ENCODE measurements around the gene MSN. TPM values are rescaled to one million over a fixed set of nuclear protein-coding genes. Genes with fewer than 3 reads are reported as not detected.
"Not testable (repeated sequence)": the region's sequence is repeated elsewhere in the genome, so short reads cannot be mapped to it uniquely, and the experiment has no call there.

The MSN gene
- total RNA-seq: 100 to 1,000 TPM; 494 to 502 TPM

DNA sequence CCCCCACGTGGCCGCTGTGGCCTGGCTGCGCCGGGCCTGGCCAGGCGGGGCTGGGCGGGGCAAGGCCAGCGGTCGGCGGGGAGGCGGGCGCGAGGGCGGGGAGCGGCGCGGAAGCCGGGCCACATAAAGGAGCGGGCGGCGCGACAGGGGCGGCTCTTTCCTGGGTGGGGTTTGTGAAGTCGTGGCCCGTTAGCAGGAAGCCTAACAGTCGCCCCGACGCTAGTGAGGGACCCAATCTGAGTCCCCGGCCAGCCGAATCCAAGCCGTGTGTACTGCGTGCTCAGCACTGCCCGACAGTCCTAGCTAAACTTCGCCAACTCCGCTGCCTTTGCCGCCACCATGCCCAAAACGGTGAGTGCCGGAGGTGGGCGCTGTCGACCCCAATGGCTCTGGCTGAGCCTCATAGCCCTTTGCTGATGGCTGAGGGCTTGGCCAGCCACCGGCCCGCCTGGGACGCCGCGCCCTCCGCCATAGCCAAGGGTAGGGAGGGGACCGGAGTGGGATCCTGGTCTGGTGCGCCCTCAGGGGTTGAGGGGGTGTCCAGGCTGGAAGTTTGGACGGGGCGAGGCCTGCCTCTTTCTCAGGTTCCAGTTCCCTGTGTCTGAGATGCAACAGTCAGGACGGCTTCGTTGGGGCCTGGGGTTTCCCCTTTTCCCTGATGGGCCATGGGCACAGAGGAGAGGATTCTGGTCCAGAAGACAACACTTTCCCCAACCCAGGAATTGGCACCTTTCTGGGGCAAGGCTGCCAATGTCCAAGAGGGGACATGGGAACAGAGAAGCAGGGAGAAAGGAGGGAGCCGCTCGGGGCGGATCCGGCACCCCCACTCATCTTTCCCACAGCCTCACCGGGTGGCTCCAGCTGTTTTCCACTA, at the start of gene MSN:
TSS of gene MSN (plus strand) at position 152 of the 874 bp plus-strand sequence. CDS start at position 340, 188 bp downstream.
- Mint-ChIP-seq H3K36me3 (peaks cover 41% of the 10 kb centered on the region), H3K27ac (peak within 1 kb of the TSS; percentile 97), H3K4me1 (ENCODE audit: low read depth) (peaks cover 29% of the 10 kb centered on the region), H3K9me3 (no peaks in the 10 kb centered on the region), H3K4me3 (peak within 1 kb of the TSS; percentile 93), H3K27me3 (no peaks in the 10 kb centered on the region)
- ChIA-PET POLR2A (interaction anchor here (0.7 to 1.8 kb wide), 16 partner anchors 9 to 72 kb away, joined by 3 to 11 read pairs (median 4); no protein-coding TSS in a partner anchor), CTCF (interaction anchor here (0.9 to 1.1 kb wide), 4 partner anchors 55 to 318 kb away, joined by 3 to 4 read pairs (median 3); no protein-coding TSS in a partner anchor)
- peak; percentile 86 for DNase-seq
- intact Hi-C loops (cut with micrococcal nuclease): loop anchor here (1.0 to 2.0 kb wide), 5 partner anchors 39 to 319 kb away; no protein-coding TSS in a partner anchor

DNA sequence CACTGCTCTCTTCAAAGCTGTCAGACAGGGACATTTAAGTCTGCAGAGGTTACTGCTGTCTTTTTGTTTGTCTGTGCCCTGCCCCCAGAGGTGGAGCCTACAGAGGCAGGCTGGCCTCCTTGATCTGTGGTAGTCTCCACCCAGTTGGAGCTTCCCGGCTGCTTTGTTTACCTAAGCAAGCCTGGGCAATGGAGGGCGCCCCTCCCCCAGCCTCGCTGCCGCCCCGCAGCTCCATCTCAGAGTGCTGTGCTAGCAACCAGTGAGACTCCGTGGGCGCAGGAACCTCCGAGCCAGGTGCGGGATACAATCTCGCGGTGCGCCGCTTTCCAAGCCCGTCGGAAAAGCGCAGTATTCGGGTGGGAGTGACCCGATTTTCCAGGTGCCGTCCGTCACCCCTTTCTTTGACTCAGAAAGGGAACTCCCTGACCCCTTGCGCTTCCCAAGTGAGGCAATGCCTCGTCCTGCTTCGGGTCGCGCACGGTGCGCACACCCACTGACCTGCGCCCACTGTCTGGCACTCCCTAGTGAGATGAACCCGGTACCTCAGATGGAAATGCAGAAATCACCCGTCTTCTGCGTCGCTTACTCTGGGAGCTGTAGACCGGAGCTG, 47.3 kb upstream of the MSN start:
- H3K27me3 Mint-ChIP-seq; DNase-seq; intact Hi-C loops (cut with micrococcal nuclease); H3K9me3 Mint-ChIP-seq; H3K27ac Mint-ChIP-seq; H3K4me1 Mint-ChIP-seq (ENCODE audit: low read depth); H3K36me3 Mint-ChIP-seq; CTCF ChIA-PET; H3K4me3 Mint-ChIP-seq; POLR2A ChIA-PET: not testable (repeated sequence)

- Mint-ChIP-seq H3K36me3 (peaks cover 2% of the 10 kb centered on the region), H3K27me3 (no peaks in the 10 kb centered on the region), H3K4me1 (ENCODE audit: low read depth) (no peaks in the 10 kb centered on the region), H3K9me3 (peaks cover 3% of the 10 kb centered on the region), H3K27ac (no peak overlapping the region), H3K4me3 (no peak overlapping the region)
- DNase-seq: no peak
- intact Hi-C loops (cut with micrococcal nuclease): no loop called here
- POLR2A ChIA-PET: no interaction called here
- CTCF ChIA-PET: no interaction called here
Measured at GRCh38 chrX:65630771-65631170, 36.7 kb upstream of the MSN start.

DNA sequence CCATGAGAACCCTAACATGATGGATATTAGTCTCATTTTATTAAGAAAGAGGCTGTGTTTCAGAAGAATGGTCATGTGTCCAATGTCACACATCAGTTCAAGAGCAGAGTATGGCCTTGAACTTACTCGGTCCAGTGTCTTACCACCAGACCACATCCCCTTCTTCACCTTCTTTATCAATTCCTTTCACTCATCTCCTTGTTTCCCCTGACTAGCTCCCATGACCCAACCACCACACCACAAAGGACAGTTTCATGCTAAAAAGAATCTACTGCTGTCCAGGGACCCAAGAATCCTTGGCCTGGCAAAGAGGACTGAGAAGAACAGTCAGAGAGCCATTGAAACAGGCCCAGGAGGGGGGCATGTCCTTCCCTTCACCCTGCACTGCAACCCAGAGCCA, 33.6 kb upstream of the MSN start:
- Mint-ChIP-seq H3K27me3 (no peaks in the 10 kb centered on the region), H3K36me3 (peaks cover 2% of the 10 kb centered on the region), H3K27ac (no peak overlapping the region), H3K9me3 (no peaks in the 10 kb centered on the region), H3K4me3 (no peak overlapping the region), H3K4me1 (ENCODE audit: low read depth) (no peaks in the 10 kb centered on the region)
- no peak for DNase-seq
- intact Hi-C loops (cut with micrococcal nuclease): no loop called here
- ChIA-PET POLR2A (no interaction called here), CTCF (no interaction called here)

GRCh38 chrX:65634732-65635131, 32.7 kb upstream of the MSN start:
- H3K36me3 Mint-ChIP-seq: no peaks in the 10 kb centered on the region
- no peak overlapping the region for H3K4me3 Mint-ChIP-seq
- no peak overlapping the region for H3K27ac Mint-ChIP-seq
- no peaks in the 10 kb centered on the region for H3K27me3 Mint-ChIP-seq
- no peaks in the 10 kb centered on the region for H3K4me1 Mint-ChIP-seq (ENCODE audit: low read depth)
- intact Hi-C loops (cut with micrococcal nuclease): no loop called here
- no peaks in the 10 kb centered on the region for H3K9me3 Mint-ChIP-seq
- POLR2A ChIA-PET: no interaction called here
- DNase-seq: no peak
- CTCF ChIA-PET: no interaction called here

DNA sequence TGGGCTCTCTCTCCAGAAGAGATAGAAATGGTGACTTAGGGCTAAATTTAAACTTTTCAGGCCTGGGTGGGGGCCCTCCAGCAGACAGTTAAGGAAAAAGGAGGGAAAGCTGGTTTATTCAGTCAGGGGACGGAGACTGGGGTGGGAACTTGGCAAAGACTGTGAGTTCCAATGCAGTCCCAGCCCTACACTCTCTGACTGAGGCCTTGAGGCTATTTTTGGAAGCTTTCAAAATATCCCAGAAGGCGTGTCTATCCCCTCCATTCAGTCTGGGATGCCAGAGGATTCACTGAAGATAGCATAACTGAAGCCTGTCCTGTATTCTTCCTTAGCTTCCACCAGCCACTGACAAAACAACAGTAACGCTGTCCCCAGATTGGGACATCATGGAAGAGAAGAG, 32.1 kb upstream of the MSN start:
- intact Hi-C loops (cut with micrococcal nuclease): no loop called here
- DNase-seq: no peak
- Mint-ChIP-seq H3K36me3 (no peaks in the 10 kb centered on the region), H3K4me1 (ENCODE audit: low read depth) (no peaks in the 10 kb centered on the region), H3K4me3 (no peak overlapping the region), H3K27me3 (no peaks in the 10 kb centered on the region), H3K9me3 (no peaks in the 10 kb centered on the region), H3K27ac (no peak overlapping the region)
- CTCF ChIA-PET: no interaction called here
- POLR2A ChIA-PET: no interaction called here

GRCh38 chrX:65635822-65636221, 31.6 kb upstream of the MSN start:
- ChIA-PET CTCF (no interaction called here), POLR2A (no interaction called here)
- H3K27ac Mint-ChIP-seq: no peak overlapping the region

GRCh38 chrX:65636261-65636660, 31.2 kb upstream of the MSN start:
- H3K4me1 Mint-ChIP-seq (ENCODE audit: low read depth); CTCF ChIA-PET: not testable (repeated sequence)

More at GRCh38 chrX:65635822-65636221, 31.6 kb upstream of the MSN start:
- intact Hi-C loops (cut with micrococcal nuclease): no loop called here
- Mint-ChIP-seq H3K9me3 (no peaks in the 10 kb centered on the region), H3K4me3 (no peak overlapping the region), H3K36me3 (no peaks in the 10 kb centered on the region), H3K27me3 (no peaks in the 10 kb centered on the region), H3K4me1 (ENCODE audit: low read depth) (no peaks in the 10 kb centered on the region)
- no peak for DNase-seq

GRCh38 chrX:65637335-65637734, 30.1 kb upstream of the MSN start:
- intact Hi-C loops (cut with micrococcal nuclease): no loop called here
- Mint-ChIP-seq H3K4me1 (ENCODE audit: low read depth) (no peaks in the 10 kb centered on the region), H3K4me3 (no peak overlapping the region), H3K27me3 (no peaks in the 10 kb centered on the region), H3K36me3 (no peaks in the 10 kb centered on the region), H3K27ac (no peak overlapping the region), H3K9me3 (no peaks in the 10 kb centered on the region)
- POLR2A ChIA-PET: no interaction called here
- CTCF ChIA-PET: interaction anchor here (0.7 kb wide), 1 partner anchor 1144 kb away, joined by 3 read pairs; no protein-coding TSS in a partner anchor
- DNase-seq: no peak

More at GRCh38 chrX:65636261-65636660, 31.2 kb upstream of the MSN start:
- POLR2A ChIA-PET; H3K27ac Mint-ChIP-seq; H3K27me3 Mint-ChIP-seq; intact Hi-C loops (cut with micrococcal nuclease); DNase-seq; H3K9me3 Mint-ChIP-seq; H3K4me3 Mint-ChIP-seq; H3K36me3 Mint-ChIP-seq: not testable (repeated sequence)

DNA sequence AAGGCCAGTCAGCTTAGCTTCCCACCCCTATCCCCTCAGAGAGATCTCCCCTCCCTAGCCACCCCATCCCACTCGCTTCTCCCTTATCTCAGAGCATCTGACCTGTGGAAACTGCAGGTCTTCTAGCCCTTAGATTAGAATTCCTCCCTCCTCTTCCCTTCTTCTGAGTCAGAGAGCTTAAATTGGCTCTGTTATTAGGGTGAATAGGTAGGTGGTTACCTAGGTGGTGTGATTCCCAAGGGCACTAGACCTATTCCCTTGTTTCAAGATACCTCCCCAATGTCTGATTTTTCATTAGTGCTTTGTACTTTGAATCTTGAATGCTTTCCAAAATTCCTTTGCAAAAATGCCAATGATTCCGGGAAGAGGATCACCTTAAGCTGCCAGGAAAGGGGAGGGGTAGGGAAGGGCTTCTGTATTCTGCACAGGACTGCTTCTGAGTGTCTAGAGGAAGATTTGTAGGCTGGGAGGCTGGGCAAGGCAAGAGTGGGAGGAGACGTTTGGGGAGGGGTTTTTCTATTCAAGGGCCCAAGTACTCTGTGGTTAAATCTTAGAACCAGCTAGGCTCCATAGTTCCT, 24.5 kb upstream of the MSN start:
- DNase-seq: no peak
- no peak overlapping the region for H3K27ac Mint-ChIP-seq
- H3K4me1 Mint-ChIP-seq (ENCODE audit: low read depth): peaks cover 17% of the 10 kb centered on the region
- no peaks in the 10 kb centered on the region for H3K27me3 Mint-ChIP-seq
- ChIA-PET POLR2A (no interaction called here), CTCF (no interaction called here)
- intact Hi-C loops (cut with micrococcal nuclease): no loop called here
- H3K36me3 Mint-ChIP-seq: no peaks in the 10 kb centered on the region
- no peak overlapping the region for H3K4me3 Mint-ChIP-seq
- H3K9me3 Mint-ChIP-seq: no peaks in the 10 kb centered on the region

GRCh38 chrX:65643531-65644052, 23.9 kb upstream of the MSN start:
- intact Hi-C loops (cut with micrococcal nuclease): no loop called here
- ChIA-PET CTCF (no interaction called here), POLR2A (interaction anchor here (1.1 kb wide), 1 partner anchor 35 kb away, joined by 3 read pairs; no protein-coding TSS in a partner anchor)
- H3K9me3 Mint-ChIP-seq: no peaks in the 10 kb centered on the region
- H3K27ac Mint-ChIP-seq: no peak overlapping the region
- H3K4me1 Mint-ChIP-seq (ENCODE audit: low read depth): peaks cover 17% of the 10 kb centered on the region
- DNase-seq: no peak
- H3K36me3 Mint-ChIP-seq: no peaks in the 10 kb centered on the region
- H3K27me3 Mint-ChIP-seq: no peaks in the 10 kb centered on the region
- no peak overlapping the region for H3K4me3 Mint-ChIP-seq

GRCh38 chrX:65644621-65645289, 22.7 kb upstream of the MSN start:
- H3K27me3 Mint-ChIP-seq: no peaks in the 10 kb centered on the region
- CTCF ChIA-PET: no interaction called here

More at GRCh38 chrX:65644621-65645289, 22.7 kb upstream of the MSN start:
- POLR2A ChIA-PET: interaction anchor here (1.1 kb wide), 1 partner anchor 36 kb away, joined by 3 read pairs; no protein-coding TSS in a partner anchor
- Mint-ChIP-seq H3K27ac (no peak overlapping the region), H3K4me3 (no peak overlapping the region), H3K4me1 (ENCODE audit: low read depth) (peaks cover 17% of the 10 kb centered on the region), H3K9me3 (no peaks in the 10 kb centered on the region), H3K36me3 (no peaks in the 10 kb centered on the region)
- intact Hi-C loops (cut with micrococcal nuclease): no loop called here
- DNase-seq: peak; percentile 43
